ENCODE measurements around the gene CBARP. TPM values are rescaled to one million over a fixed set of nuclear protein-coding genes. Genes with fewer than 3 reads are reported as not detected.

Gene CBARP
- total and polyA plus RNA-seq, 2 of the 13 experiments (the other 11 are each of a cell fraction or from before 2014, with no cell fraction given) = 1.2 to 1.4 TPM

- Histone ChIP-seq H3K27ac (ENCODE audit: extremely low read length, insufficient read depth, low read length) (no peak overlapping the region), H3K27me3 (ENCODE audit: control insufficient read depth in 1 of 2, insufficient read depth in 2 of 2, low read length in 2 of 2) (no peaks in the 10 kb centered on the region), H3K4me1 (ENCODE audit: insufficient read depth, low read length) (peaks cover 40% of the 10 kb centered on the region), H4K20me1 (ENCODE audit: insufficient read depth, low read length) (no peaks in the 10 kb centered on the region), H3K4me2 (ENCODE audit: low read depth, low read length) (no peak overlapping the region), H3K79me2 (ENCODE audit: insufficient read depth, low read length) (no peaks in the 10 kb centered on the region), H3K9me3 (ENCODE audit: low read length) (no peaks in the 10 kb centered on the region), H2AFZ (ENCODE audit: low read length) (no peak overlapping the region), H3K4me3 (replicated peaks in 1 of 3; ENCODE audit: insufficient read depth in 1 of 3, low read depth in 2 of 3, low read length in 3 of 3) (no peak overlapping the region), H3K9ac (ENCODE audit: insufficient read depth, low read depth, low read length) (no peak overlapping the region), H3K36me3 (replicated peaks in 1 of 2; ENCODE audit: control insufficient read depth in 1 of 2, insufficient read depth in 2 of 2, low read length in 2 of 2) (no peaks in the 10 kb centered on the region)
- POLR2A ChIA-PET = no interaction called here
- intact Hi-C loops (cut with micrococcal nuclease; ENCODE audit: unreplicated experiment) = no loop called here
- ATAC-seq (peak; percentile 13; the same call in 2 of the 3 replicates), FAIRE-seq (no peak), DNase-seq (ENCODE audit: low spot score) (no peak)
- TF ChIP-seq ZNF687 (CRISPR knock-in tag; IDR thresholded peaks at IDR 0.05) (peak; percentile 46), HNRNPL (IDR thresholded peaks at IDR 0.05; ENCODE audit: low read depth, low read length) (0 out of 2 replicates have a peak, but pooled peaks have one; percentile 48), FOXC1 (CRISPR knock-in tag; IDR thresholded peaks at IDR 0.05; ENCODE audit: borderline replicate concordance) (no peak)
- no TSS peak for BruUV-seq (replicated peaks)
- 59% methylated on average over 11 of the region's 11 CpGs for WGBS (ENCODE audit: low lambda C conversion rate)
- in situ Hi-C loops (cut with HindIII; ENCODE audit: extremely low pct_ligation_motif_present, low pct_unique_long_range_greater_than_20kb) = no loop called here
- CTCF ChIA-PET (ENCODE audit: low intra/inter-chr PET ratio, low total read pairs) = no interaction called here
Measured at GRCh38 chr19:1181606-1182005, 56.2 kb downstream of the CBARP start.

Other genes starting within 250 kb of the CBARP start
- gene GRIN3B, start 237.6 kb downstream of the CBARP start, total RNA-seq (2016; rRNA removed; fragmentation: Illumina TruSeq; extraction: Trizol) = 0.07 TPM in 1 of 2 replicates, not detected in the other
- gene GRIN3B, start 237.6 kb downstream of the CBARP start, polyA plus RNA-seq (2011; rRNA removed) = 0.20 and 0.34 TPM in 2 replicates
- gene TMEM259, start 216.9 kb downstream of the CBARP start, total RNA-seq (2016; rRNA removed; fragmentation: Illumina TruSeq; extraction: Trizol) = 20.5 and 64.7 TPM in 2 replicates
- 164 and 232 TPM in 2 replicates for gene TMEM259, start 216.9 kb downstream of the CBARP start, polyA plus RNA-seq (2011; rRNA removed)
- gene RNU6-2, start 216.5 kb downstream of the CBARP start, total RNA-seq (2016; rRNA removed; fragmentation: Illumina TruSeq; extraction: Trizol) = under 0.01 TPM in 1 of 2 replicates, not detected in the other
- not detected in 2 replicates for gene RNU6-2, start 216.5 kb downstream of the CBARP start, polyA plus RNA-seq (2011; rRNA removed)
- gene CNN2, start 211.4 kb downstream of the CBARP start, total RNA-seq (2016; rRNA removed; fragmentation: Illumina TruSeq; extraction: Trizol) = 70.0 and 84.5 TPM in 2 replicates
- gene CNN2, start 211.4 kb downstream of the CBARP start, polyA plus RNA-seq (2011; rRNA removed) = 58.1 and 63.6 TPM in 2 replicates
- 1.3 and 4.4 TPM in 2 replicates for gene ABCA7, start 197.9 kb downstream of the CBARP start, total RNA-seq (2016; rRNA removed; fragmentation: Illumina TruSeq; extraction: Trizol)
- 32.4 and 41.2 TPM in 2 replicates for gene ABCA7, start 197.9 kb downstream of the CBARP start, polyA plus RNA-seq (2011; rRNA removed)
- gene ARHGAP45, start 170.8 kb downstream of the CBARP start, total RNA-seq (2016; rRNA removed; fragmentation: Illumina TruSeq; extraction: Trizol) = 0.48 and 0.84 TPM in 2 replicates
- gene ARHGAP45, start 170.8 kb downstream of the CBARP start, polyA plus RNA-seq (2011; rRNA removed) = 32.0 and 40.3 TPM in 2 replicates
- 140 TPM in 2 replicates for gene POLR2E, start 142.6 kb downstream of the CBARP start, total RNA-seq (2016; rRNA removed; fragmentation: Illumina TruSeq; extraction: Trizol)
- 272 and 305 TPM in 2 replicates for gene POLR2E, start 142.6 kb downstream of the CBARP start, polyA plus RNA-seq (2011; rRNA removed)
- 426 and 535 TPM in 2 replicates for gene GPX4, start 134.0 kb downstream of the CBARP start, total RNA-seq (2016; rRNA removed; fragmentation: Illumina TruSeq; extraction: Trizol)
- gene GPX4, start 134.0 kb downstream of the CBARP start, polyA plus RNA-seq (2011; rRNA removed) = 613 and 728 TPM in 2 replicates
- gene SBNO2, start 63.7 kb downstream of the CBARP start, total RNA-seq (2016; rRNA removed; fragmentation: Illumina TruSeq; extraction: Trizol) = 5.8 and 10.4 TPM in 2 replicates
- gene SBNO2, start 63.7 kb downstream of the CBARP start, polyA plus RNA-seq (2011; rRNA removed) = 8.6 and 10.8 TPM in 2 replicates
- 28.4 and 43.6 TPM in 2 replicates for gene STK11, start 32.2 kb downstream of the CBARP start, total RNA-seq (2016; rRNA removed; fragmentation: Illumina TruSeq; extraction: Trizol)
- 27.5 and 40.8 TPM in 2 replicates for gene STK11, start 32.2 kb downstream of the CBARP start, polyA plus RNA-seq (2011; rRNA removed)
- 78.7 and 88.0 TPM in 2 replicates for gene ATP5F1D, start 3.7 kb upstream of the CBARP start, total RNA-seq (2016; rRNA removed; fragmentation: Illumina TruSeq; extraction: Trizol)
- gene ATP5F1D, start 3.7 kb upstream of the CBARP start, polyA plus RNA-seq (2011; rRNA removed) = 39.4 and 49.3 TPM in 2 replicates
- 8.4 and 10.7 TPM in 2 replicates for gene MIDN, start 10.6 kb upstream of the CBARP start, total RNA-seq (2016; rRNA removed; fragmentation: Illumina TruSeq; extraction: Trizol)
- gene MIDN, start 10.6 kb upstream of the CBARP start, polyA plus RNA-seq (2011; rRNA removed) = 18.0 and 19.6 TPM in 2 replicates
- gene CIRBP, start 31.3 kb upstream of the CBARP start, total RNA-seq (2016; rRNA removed; fragmentation: Illumina TruSeq; extraction: Trizol) = 133 and 135 TPM in 2 replicates
- 140 and 177 TPM in 2 replicates for gene CIRBP, start 31.3 kb upstream of the CBARP start, polyA plus RNA-seq (2011; rRNA removed)
- 21.9 and 31.3 TPM in 2 replicates for gene FAM174C, start 37.5 kb upstream of the CBARP start, total RNA-seq (2016; rRNA removed; fragmentation: Illumina TruSeq; extraction: Trizol)
- 19.5 and 21.2 TPM in 2 replicates for gene FAM174C, start 37.5 kb upstream of the CBARP start, polyA plus RNA-seq (2011; rRNA removed)
- gene EFNA2, start 47.9 kb upstream of the CBARP start, total RNA-seq (2016; rRNA removed; fragmentation: Illumina TruSeq; extraction: Trizol) = 4.3 and 9.9 TPM in 2 replicates
- 6.0 and 11.1 TPM in 2 replicates for gene EFNA2, start 47.9 kb upstream of the CBARP start, polyA plus RNA-seq (2011; rRNA removed)
- gene NDUFS7, start 145.9 kb upstream of the CBARP start, total RNA-seq (2016; rRNA removed; fragmentation: Illumina TruSeq; extraction: Trizol) = 41.9 and 66.9 TPM in 2 replicates
- gene NDUFS7, start 145.9 kb upstream of the CBARP start, polyA plus RNA-seq (2011; rRNA removed) = 34.3 and 39.2 TPM in 2 replicates
- 113 and 124 TPM in 2 replicates for gene GAMT, start 163.5 kb upstream of the CBARP start, total RNA-seq (2016; rRNA removed; fragmentation: Illumina TruSeq; extraction: Trizol)
- 115 and 120 TPM in 2 replicates for gene GAMT, start 163.5 kb upstream of the CBARP start, polyA plus RNA-seq (2011; rRNA removed)
- 50.5 and 79.2 TPM in 2 replicates for gene DAZAP1, start 169.6 kb upstream of the CBARP start, total RNA-seq (2016; rRNA removed; fragmentation: Illumina TruSeq; extraction: Trizol)
- gene DAZAP1, start 169.6 kb upstream of the CBARP start, polyA plus RNA-seq (2011; rRNA removed) = 58.7 and 63.3 TPM in 2 replicates
- 695 and 780 TPM in 2 replicates for gene RPS15, start 200.4 kb upstream of the CBARP start, total RNA-seq (2016; rRNA removed; fragmentation: Illumina TruSeq; extraction: Trizol)
- gene RPS15, start 200.4 kb upstream of the CBARP start, polyA plus RNA-seq (2011; rRNA removed) = 1,411 and 1,504 TPM in 2 replicates
- gene APC2, start 212.1 kb upstream of the CBARP start, total RNA-seq (2016; rRNA removed; fragmentation: Illumina TruSeq; extraction: Trizol) = 0.22 TPM in 1 of 2 replicates, not detected in the other
- gene APC2, start 212.1 kb upstream of the CBARP start, polyA plus RNA-seq (2011; rRNA removed) = 0.08 and 0.16 TPM in 2 replicates
- 32.3 and 32.4 TPM in 2 replicates for gene C19orf25, start 241.2 kb upstream of the CBARP start, total RNA-seq (2016; rRNA removed; fragmentation: Illumina TruSeq; extraction: Trizol)
- gene C19orf25, start 241.2 kb upstream of the CBARP start, polyA plus RNA-seq (2011; rRNA removed) = 14.2 and 19.5 TPM in 2 replicates